GM06990 (cell line): ENCODE results near the gene RYR2.

Experiments
- DNase-seq: peaks from one replicate; pipeline ENCODE4 v3.0.0-alpha.2; 2011; ENCODE audit not compliant: insufficient read length; ENCODE audit errors: extremely low read depth
- H3K27me3 ChIP-seq: replicated peaks from 2 replicates; pipeline ENCODE4 v1.6.0; 2011; ENCODE audit warnings: low read length; ENCODE audit not compliant: control insufficient read depth, insufficient read depth
- H3K36me3 ChIP-seq: 2 replicates; pipeline ENCODE4 v1.5.1; 2011; ENCODE audit warnings: low read length; ENCODE audit not compliant: control insufficient read depth, insufficient read depth
- H3K4me3 ChIP-seq: replicated peaks from 2 replicates; pipeline ENCODE4 v1.5.1; 2011; ENCODE audit warnings: low read depth, mild to moderate bottlenecking, control low read depth, low read length
- CTCF ChIP-seq: IDR thresholded peaks from 2 replicates; pipeline ENCODE4 v1.5.1; 2011; ENCODE audit warnings: low read length, control low read depth, mild to moderate bottlenecking, inconsistent platforms; ENCODE audit not compliant: insufficient read depth, poor library complexity, severe bottlenecking

Gene RYR2

GRCh38 chr1:237166086-237166485, 124.1 kb downstream of the RYR2 start:
- no peak for DNase-seq
- H3K4me3 ChIP-seq, result no peak overlapping the region
- no peaks in the 10 kb centered on the region for H3K27me3 ChIP-seq
- H3K36me3 ChIP-seq, result no peaks in the 10 kb centered on the region
- TF ChIP-seq CTCF, result no peak

- no peaks in the 10 kb centered on the region for H3K36me3 ChIP-seq
- no peak overlapping the region for H3K4me3 ChIP-seq
- no peak for DNase-seq
- no peak for TF ChIP-seq CTCF
- H3K27me3 ChIP-seq, result no peaks in the 10 kb centered on the region
Observed at GRCh38 chr1:237166593-237167101, 124.7 kb downstream of the RYR2 start.

GRCh38 chr1:237170149-237170548, 128.2 kb downstream of the RYR2 start:
- Histone ChIP-seq H3K36me3 (no peaks in the 10 kb centered on the region), H3K27me3 (no peaks in the 10 kb centered on the region), H3K4me3 (no peak overlapping the region)
- TF ChIP-seq CTCF, result no peak
- DNase-seq, result no peak

- Histone ChIP-seq H3K4me3 (no peak overlapping the region), H3K27me3 (no peaks in the 10 kb centered on the region), H3K36me3 (no peaks in the 10 kb centered on the region)
- no peak for TF ChIP-seq CTCF
- no peak for DNase-seq
Observed at GRCh38 chr1:237171454-237172117, 129.6 kb downstream of the RYR2 start.

- no peaks in the 10 kb centered on the region for H3K27me3 ChIP-seq
- no peak for DNase-seq
- no peak overlapping the region for H3K4me3 ChIP-seq
- no peaks in the 10 kb centered on the region for H3K36me3 ChIP-seq
- TF ChIP-seq CTCF, result no peak
Observed at GRCh38 chr1:237172118-237172485, 130.1 kb downstream of the RYR2 start.

- DNase-seq, result no peak
- Histone ChIP-seq H3K27me3 (no peaks in the 10 kb centered on the region; the same call in 1 of the 2 replicates), H3K36me3 (no peaks in the 10 kb centered on the region), H3K4me3 (no peak overlapping the region)
- TF ChIP-seq CTCF, result no peak
Observed at GRCh38 chr1:237179503-237179902, 137.5 kb downstream of the RYR2 start.
